ENCODE results near the gene DTX2. TPM values are rescaled to one million over a fixed set of nuclear protein-coding genes. Genes with fewer than 3 reads are reported as not detected.
"Not testable (repeated sequence)": the region's sequence is repeated elsewhere in the genome, so short reads cannot be mapped to it uniquely, and the experiment has no call there.

The DTX2 gene
- polyA plus RNA-seq, 4 donors = 6.2 to 11.4 (median 8.4) TPM

- DNase-seq (ENCODE audit: low read depth in 4 of 4, low spot score in 3 of 4) = not testable (repeated sequence)
Measured at GRCh38 chr7:76442664-76443446, 18.7 kb upstream of the DTX2 start.

GRCh38 chr7:76443846-76444245, 17.7 kb upstream of the DTX2 start:
- not testable (repeated sequence) for DNase-seq (ENCODE audit: low read depth in 4 of 4, low spot score in 3 of 4)

- not testable (repeated sequence) for DNase-seq (ENCODE audit: low read depth in 4 of 4, low spot score in 3 of 4)
Measured at GRCh38 chr7:76445577-76446008, 15.9 kb upstream of the DTX2 start.

GRCh38 chr7:76457017-76457416, 4.5 kb upstream of the DTX2 start:
- not testable (repeated sequence) for DNase-seq (ENCODE audit: low read depth in 4 of 4, low spot score in 3 of 4)

GRCh38 chr7:76458504-76458903, 3.0 kb upstream of the DTX2 start:
- DNase-seq (ENCODE audit: low read depth in 4 of 4, low spot score in 3 of 4) = not testable (repeated sequence)

GRCh38 chr7:76460767-76461166, 742 bp upstream of the DTX2 start:
- DNase-seq (ENCODE audit: low read depth in 4 of 4, low spot score in 3 of 4) = not testable (repeated sequence)

- DNase-seq (ENCODE audit: low read depth in 4 of 4, low spot score in 3 of 4) = not testable (repeated sequence)
Measured at GRCh38 chr7:76462271-76462882, 868 bp downstream of the DTX2 start.

GRCh38 chr7:76464959-76465358, 3.5 kb downstream of the DTX2 start:
- not testable (repeated sequence) for DNase-seq (ENCODE audit: low read depth in 4 of 4, low spot score in 3 of 4)

GRCh38 chr7:76465950-76466349, 4.4 kb downstream of the DTX2 start:
- not testable (repeated sequence) for DNase-seq (ENCODE audit: low read depth in 4 of 4, low spot score in 3 of 4)

- not testable (repeated sequence) for DNase-seq (ENCODE audit: low read depth in 4 of 4, low spot score in 3 of 4)
Measured at GRCh38 chr7:76467743-76468404, 6.4 kb downstream of the DTX2 start.

- not testable (repeated sequence) for DNase-seq (ENCODE audit: low read depth in 4 of 4, low spot score in 3 of 4)
Measured at GRCh38 chr7:76471556-76472221, 10.2 kb downstream of the DTX2 start.

- not testable (repeated sequence) for DNase-seq (ENCODE audit: low read depth in 4 of 4, low spot score in 3 of 4)
Measured at GRCh38 chr7:76473097-76473496, 11.6 kb downstream of the DTX2 start.

- not testable (repeated sequence) for DNase-seq (ENCODE audit: low read depth in 4 of 4, low spot score in 3 of 4)
Measured at GRCh38 chr7:76476280-76476679, 14.8 kb downstream of the DTX2 start.

GRCh38 chr7:76476742-76477474, 15.4 kb downstream of the DTX2 start:
- DNase-seq (ENCODE audit: low read depth in 4 of 4, low spot score in 3 of 4) = not testable (repeated sequence)

GRCh38 chr7:76479628-76480027, 18.1 kb downstream of the DTX2 start:
- DNase-seq (ENCODE audit: low read depth in 4 of 4, low spot score in 3 of 4) = not testable (repeated sequence)

GRCh38 chr7:76480403-76481253, 19.1 kb downstream of the DTX2 start:
- DNase-seq (ENCODE audit: low read depth in 4 of 4, low spot score in 3 of 4) = not testable (repeated sequence)

GRCh38 chr7:76482660-76483059, 21.2 kb downstream of the DTX2 start:
- not testable (repeated sequence) for DNase-seq (ENCODE audit: low read depth in 4 of 4, low spot score in 3 of 4)

- not testable (repeated sequence) for DNase-seq (ENCODE audit: low read depth in 4 of 4, low spot score in 3 of 4)
Measured at GRCh38 chr7:76483081-76483480, 21.6 kb downstream of the DTX2 start.

GRCh38 chr7:76484456-76484855, 22.9 kb downstream of the DTX2 start:
- not testable (repeated sequence) for DNase-seq (ENCODE audit: low read depth in 4 of 4, low spot score in 3 of 4)
